GM12873 (cell line): Measurements from ENCODE around the gene C1orf21.

Source experiments
- TF ChIP-seq, protein P1 (sequence below): IDR thresholded peaks from 2 replicates; pipeline ENCODE4 v1.5.1; 2012; ENCODE audit warnings: low read depth, mild to moderate bottlenecking, moderate library complexity, low read length, control low read depth; ENCODE audit not compliant: insufficient read depth; ENCODE audit errors: missing control alignments

Gene C1orf21

DNA sequence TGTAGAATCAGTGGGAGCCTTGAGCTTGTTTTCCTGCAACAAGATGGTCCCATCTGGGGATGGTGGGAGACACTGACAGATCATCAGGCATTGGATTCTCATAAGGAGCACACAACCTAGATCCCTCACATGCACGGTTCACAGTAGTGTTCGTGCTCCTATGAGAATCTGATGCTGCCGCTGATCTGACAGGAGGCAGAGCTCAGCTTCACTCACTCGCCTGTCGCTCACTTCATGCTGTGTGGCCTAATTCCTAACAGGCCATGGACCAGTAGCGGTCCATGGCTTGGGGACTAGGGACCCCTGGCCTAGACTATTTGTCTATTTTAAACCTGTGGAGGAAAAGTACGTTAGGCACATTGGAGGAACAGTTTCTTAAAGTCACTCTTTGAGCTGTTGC, 227.8 kb downstream of the C1orf21 start:
- TF ChIP-seq, protein P1, sequence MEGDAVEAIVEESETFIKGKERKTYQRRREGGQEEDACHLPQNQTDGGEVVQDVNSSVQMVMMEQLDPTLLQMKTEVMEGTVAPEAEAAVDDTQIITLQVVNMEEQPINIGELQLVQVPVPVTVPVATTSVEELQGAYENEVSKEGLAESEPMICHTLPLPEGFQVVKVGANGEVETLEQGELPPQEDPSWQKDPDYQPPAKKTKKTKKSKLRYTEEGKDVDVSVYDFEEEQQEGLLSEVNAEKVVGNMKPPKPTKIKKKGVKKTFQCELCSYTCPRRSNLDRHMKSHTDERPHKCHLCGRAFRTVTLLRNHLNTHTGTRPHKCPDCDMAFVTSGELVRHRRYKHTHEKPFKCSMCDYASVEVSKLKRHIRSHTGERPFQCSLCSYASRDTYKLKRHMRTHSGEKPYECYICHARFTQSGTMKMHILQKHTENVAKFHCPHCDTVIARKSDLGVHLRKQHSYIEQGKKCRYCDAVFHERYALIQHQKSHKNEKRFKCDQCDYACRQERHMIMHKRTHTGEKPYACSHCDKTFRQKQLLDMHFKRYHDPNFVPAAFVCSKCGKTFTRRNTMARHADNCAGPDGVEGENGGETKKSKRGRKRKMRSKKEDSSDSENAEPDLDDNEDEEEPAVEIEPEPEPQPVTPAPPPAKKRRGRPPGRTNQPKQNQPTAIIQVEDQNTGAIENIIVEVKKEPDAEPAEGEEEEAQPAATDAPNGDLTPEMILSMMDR: no peak

DNA sequence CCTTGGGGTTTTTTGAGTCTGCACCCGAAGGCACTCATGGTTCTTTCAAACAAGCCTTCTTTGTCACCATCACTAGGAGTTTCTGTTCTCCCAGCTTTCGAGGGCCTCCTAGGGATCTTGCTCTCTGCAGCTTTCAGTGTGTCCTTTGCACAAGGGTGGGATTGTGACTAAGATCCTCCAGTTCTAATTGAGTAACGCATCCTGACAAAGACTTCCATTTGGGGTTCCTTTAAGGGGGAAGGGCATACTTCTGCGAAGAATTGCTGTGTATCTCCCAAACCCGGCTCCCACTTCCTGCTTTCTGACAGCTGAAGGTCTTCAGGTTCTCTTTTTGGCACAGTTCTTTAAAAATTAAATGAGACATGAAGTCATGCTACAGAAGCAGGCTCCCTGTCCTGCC, 228.5 kb downstream of the C1orf21 start:
- TF ChIP-seq, protein P1: no peak

DNA sequence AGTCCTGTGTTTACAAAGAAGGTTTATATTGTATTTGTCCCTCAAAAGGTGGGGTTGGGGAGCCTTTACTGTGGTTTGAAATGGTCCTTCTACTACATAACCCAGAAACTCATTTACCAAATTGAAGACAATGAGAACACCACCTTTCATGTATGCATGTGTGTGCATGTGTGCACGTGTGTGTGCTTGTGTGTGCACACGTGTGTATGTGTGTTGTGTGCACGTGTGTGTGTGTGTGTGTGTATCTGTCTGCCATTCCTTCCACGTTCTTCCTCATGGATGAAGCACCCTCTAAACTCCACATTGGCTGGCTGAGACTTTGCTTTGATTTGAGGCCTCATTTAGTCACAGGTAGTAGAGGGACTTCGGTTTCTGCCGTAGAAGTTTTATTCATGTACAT, 229.7 kb downstream of the C1orf21 start:
- TF ChIP-seq, protein P1: no peak

DNA sequence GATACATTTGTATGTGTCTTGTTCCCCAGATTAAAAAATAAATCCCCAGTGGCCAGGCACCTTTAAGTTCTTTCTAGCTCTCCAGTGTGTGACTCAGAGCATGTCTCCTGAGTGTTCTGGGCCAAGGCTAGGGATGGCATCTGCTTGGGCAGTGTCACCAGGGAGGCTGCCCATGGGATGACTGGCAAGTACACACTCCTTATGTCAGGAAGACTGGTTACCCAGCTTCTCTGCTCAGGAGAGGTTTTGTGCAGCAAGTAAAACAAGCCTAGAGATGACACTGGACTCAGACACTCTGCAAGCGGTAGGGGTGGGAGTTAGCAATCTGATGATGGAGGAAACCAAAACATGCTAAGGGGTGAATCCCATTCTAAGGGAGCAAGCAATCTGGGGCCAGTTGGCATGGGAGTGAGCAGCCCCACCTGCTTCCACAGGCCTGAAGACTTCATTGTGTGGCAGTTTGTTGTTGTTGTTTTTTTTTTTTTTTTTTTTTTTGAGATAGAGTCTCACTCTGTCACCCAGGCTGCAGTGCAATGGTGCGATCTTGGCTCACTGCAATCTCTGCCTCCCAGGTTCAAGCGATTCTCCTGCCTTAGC, 230.7 kb downstream of the C1orf21 start:
- TF ChIP-seq, protein P1: no peak

DNA sequence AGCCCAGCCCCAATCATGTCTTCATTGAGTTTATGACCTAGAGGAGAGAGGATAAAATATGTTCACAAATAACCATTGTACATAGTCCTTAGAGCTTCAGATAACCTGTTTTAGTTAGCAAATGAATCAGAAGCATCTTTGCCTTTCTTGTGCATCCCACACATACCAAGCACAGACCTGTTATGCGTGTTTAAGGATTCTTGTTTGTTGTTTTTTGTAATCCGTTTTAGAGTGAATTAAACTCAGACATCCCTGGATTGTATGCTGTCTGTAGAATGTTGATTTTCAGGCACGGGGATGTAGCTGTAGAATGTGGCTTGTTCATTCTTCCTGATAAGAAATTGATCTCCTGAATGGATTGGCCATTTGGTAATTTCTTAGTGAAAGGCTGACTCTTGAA, 232.0 kb downstream of the C1orf21 start:
- TF ChIP-seq, protein P1: no peak

DNA sequence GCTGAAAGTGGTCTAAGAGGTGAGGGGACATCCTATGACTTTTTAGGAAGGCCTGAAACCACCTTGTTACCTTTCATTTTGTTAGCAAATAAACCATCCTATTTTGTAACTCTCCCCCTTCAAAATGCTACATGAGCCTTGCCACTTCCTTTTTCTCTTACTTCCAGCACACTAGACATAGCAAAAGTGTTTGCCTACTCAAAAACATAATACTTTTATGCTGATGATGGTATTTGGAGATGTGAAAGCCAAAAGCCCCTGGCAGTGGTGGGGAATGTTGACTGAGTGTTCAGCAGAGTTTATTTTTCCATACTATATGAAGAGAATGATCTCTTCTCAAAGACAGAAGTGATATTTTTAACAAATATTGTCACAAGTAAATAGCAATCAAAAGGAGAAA, 233.6 kb downstream of the C1orf21 start:
- TF ChIP-seq, protein P1: no peak

DNA sequence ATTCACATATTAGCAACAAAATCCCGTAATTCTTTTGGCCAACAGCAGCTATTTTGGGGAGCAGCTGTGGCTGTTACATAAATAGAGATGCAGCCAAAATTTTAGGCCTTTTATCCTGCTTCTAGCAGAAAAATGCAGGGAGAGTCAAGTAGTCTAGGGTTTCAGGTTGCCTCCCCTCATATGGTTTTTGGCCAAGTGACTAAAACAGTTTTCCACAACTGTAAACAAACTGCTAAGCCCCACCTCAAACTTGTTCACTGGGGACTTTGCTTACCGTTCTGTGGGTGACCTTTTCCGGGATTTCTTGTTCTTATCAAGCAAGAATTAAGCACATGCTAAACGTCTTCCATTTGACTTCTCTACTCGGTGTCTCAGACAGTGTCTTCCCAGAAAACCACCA, 234.4 kb downstream of the C1orf21 start:
- TF ChIP-seq, protein P1: no peak
